Spleen (tissue), 7 donors: Measurements from ENCODE around the gene AGRN.

Experiments used
- POLR2A ChIP-seq, 3 donors: fragments of 450-650 bp; IDR thresholded peaks; one replicate each; pipeline ENCODE4 v1.5.1; 2017; ENCODE audit warnings: antibody characterized with exemption in 3 of 3, mild to moderate bottlenecking in 1 of 3
- TF ChIP-seq, protein P1 (sequence below), 11 experiments: fragments of 200-600 bp in 7 of 11; fragments of 450-650 bp in 4 of 11; sonication (generic) in 4 of 11; IDR thresholded peaks in 8 of 11; conservative IDR thresholded peaks in 3 of 11; 1 replicate in 7 of 11; 2 replicates in 4 of 11; pipeline versions ENCODE4 v1.4.0 to v1.8.0; 2016 to 2021; ENCODE audit warnings: antibody characterized with exemption in 11 of 11, inconsistent platforms in 4 of 11, mild to moderate bottlenecking in 1 of 11
- donor health status: DM: no; HTN: no; CAD: no; lungs with moderate emphysema.
- donor health status: DM: no; HTN: no; CAD: no.
- donor health status: DM: no; HTN: no; CAD: no.

DNA sequence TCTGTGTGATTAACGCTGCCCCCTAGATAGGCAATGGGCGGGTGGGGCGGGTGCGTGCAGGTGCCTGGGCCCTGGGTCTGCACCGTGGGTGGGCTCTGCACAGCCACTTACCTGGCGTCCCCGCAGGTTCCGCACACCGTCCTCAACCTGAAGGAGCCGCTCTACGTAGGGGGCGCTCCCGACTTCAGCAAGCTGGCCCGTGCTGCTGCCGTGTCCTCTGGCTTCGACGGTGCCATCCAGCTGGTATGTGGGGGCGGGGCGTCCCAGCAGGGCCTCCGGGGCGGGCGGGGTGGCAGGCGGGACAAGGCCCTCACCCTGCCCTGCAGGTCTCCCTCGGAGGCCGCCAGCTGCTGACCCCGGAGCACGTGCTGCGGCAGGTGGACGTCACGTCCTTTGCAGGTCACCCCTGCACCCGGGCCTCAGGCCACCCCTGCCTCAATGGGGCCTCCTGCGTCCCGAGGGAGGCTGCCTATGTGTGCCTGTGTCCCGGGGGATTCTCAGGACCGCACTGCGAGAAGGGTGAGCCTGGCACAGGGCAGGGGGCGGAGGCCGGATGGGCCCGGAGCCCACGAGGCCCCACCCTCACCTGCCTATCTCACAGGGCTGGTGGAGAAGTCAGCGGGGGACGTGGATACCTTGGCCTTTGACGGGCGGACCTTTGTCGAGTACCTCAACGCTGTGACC is 31.3 kb downstream of the AGRN start:
- no peak for TF ChIP-seq POLR2A (IDR thresholded peaks at IDR 0.05)
- TF ChIP-seq, protein P1, sequence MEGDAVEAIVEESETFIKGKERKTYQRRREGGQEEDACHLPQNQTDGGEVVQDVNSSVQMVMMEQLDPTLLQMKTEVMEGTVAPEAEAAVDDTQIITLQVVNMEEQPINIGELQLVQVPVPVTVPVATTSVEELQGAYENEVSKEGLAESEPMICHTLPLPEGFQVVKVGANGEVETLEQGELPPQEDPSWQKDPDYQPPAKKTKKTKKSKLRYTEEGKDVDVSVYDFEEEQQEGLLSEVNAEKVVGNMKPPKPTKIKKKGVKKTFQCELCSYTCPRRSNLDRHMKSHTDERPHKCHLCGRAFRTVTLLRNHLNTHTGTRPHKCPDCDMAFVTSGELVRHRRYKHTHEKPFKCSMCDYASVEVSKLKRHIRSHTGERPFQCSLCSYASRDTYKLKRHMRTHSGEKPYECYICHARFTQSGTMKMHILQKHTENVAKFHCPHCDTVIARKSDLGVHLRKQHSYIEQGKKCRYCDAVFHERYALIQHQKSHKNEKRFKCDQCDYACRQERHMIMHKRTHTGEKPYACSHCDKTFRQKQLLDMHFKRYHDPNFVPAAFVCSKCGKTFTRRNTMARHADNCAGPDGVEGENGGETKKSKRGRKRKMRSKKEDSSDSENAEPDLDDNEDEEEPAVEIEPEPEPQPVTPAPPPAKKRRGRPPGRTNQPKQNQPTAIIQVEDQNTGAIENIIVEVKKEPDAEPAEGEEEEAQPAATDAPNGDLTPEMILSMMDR (IDR thresholded peaks at IDR 0.05 in 8 of 11, conservative IDR thresholded peaks at IDR 0.05 in 3 of 11): no peak
